GM12878 (cell line): ENCODE data around the gene KIR3DL2.

Source experiments
- CTCF ChIP-seq, 3 experiments: IDR thresholded peaks in 2 of 3; conservative IDR thresholded peaks in 1 of 3; 2 replicates each; pipeline ENCODE4 v1.5.1; 2011; ENCODE audit warnings: low read depth in 3 of 3, low read length in 3 of 3, mild to moderate bottlenecking in 3 of 3, control low read depth in 2 of 3, moderate library complexity in 2 of 3, inconsistent platforms in 1 of 3, mixed read lengths in 1 of 3; ENCODE audit not compliant: control insufficient read depth in 2 of 3, insufficient read depth in 1 of 3; ENCODE audit errors: extremely low read depth in 1 of 3
- FOXM1 ChIP-seq: IDR thresholded peaks from 2 replicates; pipeline ENCODE4 v1.6.1; 2012; ENCODE audit warnings: low read depth, mild to moderate bottlenecking, inconsistent platforms, low read length, moderate library complexity
- HCFC1 ChIP-seq: fragments of 150-350 bp; IDR thresholded peaks from 2 replicates; pipeline ENCODE4 v1.6.1; 2014; ENCODE audit warnings: low read length
- KDM1A ChIP-seq: fragments of 200-600 bp; sonication (generic); IDR thresholded peaks from 2 replicates; pipeline ENCODE4 v1.6.1; 2016; ENCODE audit warnings: borderline replicate concordance
- NFYB ChIP-seq: IDR thresholded peaks from 2 replicates; pipeline ENCODE4 v1.6.1; 2011; ENCODE audit warnings: low read depth, mild to moderate bottlenecking, low read length, improper control_type of control experiment, moderate library complexity; ENCODE audit not compliant: insufficient read depth
- NR2C2 ChIP-seq: IDR thresholded peaks from 2 replicates; pipeline ENCODE4 v1.6.1; 2011; ENCODE audit warnings: borderline replicate concordance, low read depth; ENCODE audit not compliant: control insufficient read depth, insufficient read length
- RCOR1 ChIP-seq: conservative IDR thresholded peaks from 2 replicates; pipeline ENCODE4 v1.6.1; 2012; ENCODE audit warnings: low read depth, low read length, improper control_type of control experiment
- SREBF2 ChIP-seq: IDR thresholded peaks from 2 replicates; pipeline ENCODE4 v1.6.1; 2012; ENCODE audit warnings: mild to moderate bottlenecking, low read length
- STAT3 ChIP-seq: IDR thresholded peaks from 2 replicates; pipeline ENCODE4 v1.6.1; 2011; ENCODE audit warnings: low read depth, low read length, improper control_type of control experiment
- TAF1 ChIP-seq: IDR thresholded peaks from 2 replicates; pipeline ENCODE4 v1.6.1; 2011; ENCODE audit warnings: mild to moderate bottlenecking, low read depth, low read length, borderline replicate concordance
- ZNF24 ChIP-seq: fragments of 450-650 bp; IDR thresholded peaks from 2 replicates; pipeline ENCODE4 v1.6.1; 2017; ENCODE audit warnings: antibody characterized with exemption, mild to moderate bottlenecking

- TF ChIP-seq ZNF24 = no peak
- TF ChIP-seq RCOR1 = no peak
- no peak for TF ChIP-seq TAF1
- TF ChIP-seq CTCF (IDR thresholded peaks at IDR 0.05 in 2 of 3, conservative IDR thresholded peaks at IDR 0.05 in 1 of 3; ENCODE audit: control insufficient read depth in 2 of 3, extremely low read depth in 1 of 3, insufficient read depth in 1 of 3, low read depth in 3 of 3, low read length in 3 of 3) = no peak
- no peak for TF ChIP-seq FOXM1
- TF ChIP-seq NR2C2 = no peak
- TF ChIP-seq STAT3 = no peak
- TF ChIP-seq SREBF2 = no peak
- TF ChIP-seq KDM1A = no peak
- no peak for TF ChIP-seq HCFC1
- no peak for TF ChIP-seq NFYB
Measured at GRCh38 chr19:54817670-54818536, 32.3 kb upstream of the KIR3DL2 start.
